Endometrium (tissue), 2 donors: Measurements from ENCODE around the gene ETDC.

ENCODE experiments used
- FAIRE-seq: peaks from 2 replicates; lab custom pipeline; 2012; peaks lifted over from hg19 to GRCh38; lab: Jason Lieb, UNC
- donor health status: control.
- donor health status: control.

ETDC gene

GRCh38 chrX:135346975-135347374 is 37.7 kb downstream of the ETDC start:
- no peak for FAIRE-seq

- no peak for FAIRE-seq
Observed at GRCh38 chrX:135347381-135348016, 38.2 kb downstream of the ETDC start.

GRCh38 chrX:135354288-135354687 is 45.0 kb downstream of the ETDC start:
- FAIRE-seq = no peak
